CD4-positive, alpha-beta T cell treated with Interleukin-17A for 1 hour (primary cell): ENCODE measurements around the gene PDLIM3.

Experiments used
- DNase-seq: peaks from one replicate; pipeline ENCODE4 v3.0.0-alpha.2; 2020

Gene PDLIM3

DNA sequence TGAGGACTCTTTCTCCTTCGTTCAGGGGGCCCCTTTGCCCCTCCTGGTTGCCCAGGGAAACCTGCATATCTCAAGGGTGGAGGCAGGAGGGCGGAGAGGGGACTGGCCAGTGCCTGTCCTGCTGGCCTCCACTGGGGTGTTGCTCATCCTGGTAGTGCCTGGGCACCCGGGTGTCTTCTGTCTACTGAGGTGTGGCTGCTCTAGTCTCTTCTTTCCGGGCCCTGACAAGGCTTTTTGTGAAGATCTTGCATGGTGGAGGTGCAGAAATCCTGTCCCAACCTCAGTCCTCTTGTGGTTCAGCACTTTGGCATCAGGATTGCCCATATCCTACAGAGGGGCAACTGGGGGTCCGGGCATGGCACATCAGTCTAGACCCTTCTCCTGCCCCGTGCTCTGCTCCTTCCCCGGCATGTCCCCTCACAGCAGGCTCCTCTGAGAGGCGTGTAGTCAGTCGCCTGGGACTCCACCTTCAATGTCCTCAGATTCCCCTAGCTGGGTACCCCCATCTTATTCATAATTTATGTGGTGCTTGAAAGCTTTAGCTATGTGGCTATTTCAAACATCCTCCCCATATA lies 65.6 kb downstream of the PDLIM3 start:
- DNase-seq = peak; percentile 4

DNA sequence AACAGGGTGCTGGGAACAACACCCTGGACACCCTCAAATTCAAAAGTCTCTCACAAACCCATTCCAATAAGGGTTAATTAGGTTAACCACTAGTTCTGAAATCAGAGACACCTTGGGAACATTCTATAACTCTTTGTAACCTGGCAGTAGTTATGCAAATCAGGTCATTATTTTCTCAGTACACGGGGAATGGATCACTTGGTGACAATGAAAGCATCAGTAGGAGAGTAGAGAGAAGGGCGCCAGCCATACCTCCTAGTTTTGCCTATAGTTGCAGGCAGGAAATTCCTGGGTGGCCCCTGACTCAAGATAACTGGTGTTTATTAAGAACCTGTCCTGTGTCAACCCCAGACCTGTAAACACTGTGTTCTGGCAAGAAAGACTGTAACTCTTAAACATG lies 66.3 kb downstream of the PDLIM3 start:
- DNase-seq = peak; percentile 2

DNA sequence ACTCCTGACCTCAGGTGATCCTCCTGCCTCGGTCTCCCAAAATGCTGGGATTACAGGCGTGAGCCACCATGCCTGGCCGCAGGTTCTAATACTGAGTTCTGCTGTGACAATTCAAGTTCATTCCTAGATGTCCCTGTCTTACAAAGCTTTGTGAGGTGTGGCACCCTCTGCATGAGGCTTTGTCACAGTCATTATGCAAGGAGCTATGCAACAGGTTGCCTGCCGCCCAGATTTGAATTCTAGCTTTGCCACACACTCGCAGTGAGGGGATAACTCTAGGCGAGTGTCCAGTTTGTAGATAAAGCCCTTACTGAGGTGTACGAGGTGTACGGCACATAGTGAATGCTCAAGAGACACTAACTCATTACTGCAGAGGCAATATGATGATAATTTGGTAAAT lies 67.3 kb downstream of the PDLIM3 start:
- DNase-seq = no peak

DNA sequence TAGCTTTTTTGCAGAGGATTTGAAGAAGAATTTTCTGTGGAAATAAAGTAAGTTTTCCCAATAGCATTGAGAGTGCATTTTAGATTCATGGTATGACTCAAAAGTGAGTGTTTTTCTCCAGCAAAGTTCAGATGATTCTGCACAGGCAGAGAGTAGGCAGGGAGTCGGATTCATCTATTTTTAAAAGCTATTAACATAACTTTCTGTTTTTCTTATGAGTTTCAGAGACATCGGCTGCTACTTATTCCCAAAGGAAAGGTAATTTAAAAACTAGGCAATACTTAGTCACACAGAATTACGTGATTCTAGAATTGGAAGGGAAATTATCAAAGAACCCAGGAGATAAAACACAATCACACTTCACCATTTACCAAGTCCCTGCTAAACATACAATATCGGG lies 68.2 kb downstream of the PDLIM3 start:
- DNase-seq = no peak

DNA sequence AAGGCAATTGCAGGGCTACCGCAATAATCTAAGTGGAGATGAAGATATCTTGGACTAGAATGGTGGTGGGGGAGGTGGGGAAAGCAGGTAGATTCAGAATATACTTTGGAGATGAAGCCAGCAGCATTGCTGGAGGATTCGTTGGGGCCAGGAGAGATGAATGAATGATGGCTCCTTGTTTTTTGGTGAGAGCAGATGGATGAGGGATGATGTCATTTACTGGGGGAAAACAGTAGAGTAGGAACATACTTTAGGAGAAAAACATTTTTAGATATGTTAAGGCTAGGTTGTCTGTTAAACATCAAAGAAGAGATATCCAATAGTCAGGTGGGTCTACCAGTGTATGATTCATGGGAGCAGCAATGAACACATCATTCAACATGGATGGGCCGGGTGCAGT lies 69.6 kb downstream of the PDLIM3 start:
- no peak for DNase-seq

DNA sequence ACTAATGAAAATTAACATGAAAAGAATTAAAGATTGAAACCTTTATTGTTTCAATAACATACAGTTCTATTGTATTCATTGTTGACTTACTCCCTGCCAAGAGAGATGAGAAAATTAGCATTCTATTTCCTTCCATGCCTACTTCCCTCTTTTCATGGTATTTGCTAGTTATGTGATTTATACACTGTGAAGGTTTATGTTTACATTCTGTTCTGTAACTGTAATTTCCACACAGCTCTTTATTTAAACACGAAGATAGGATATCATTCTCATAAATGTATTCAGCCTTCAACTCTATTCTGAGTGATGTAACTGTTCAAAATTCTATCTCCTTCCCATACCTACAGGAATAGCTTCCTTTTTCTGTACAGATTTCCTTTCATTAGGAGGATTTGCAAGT lies 70.4 kb downstream of the PDLIM3 start:
- no peak for DNase-seq

DNA sequence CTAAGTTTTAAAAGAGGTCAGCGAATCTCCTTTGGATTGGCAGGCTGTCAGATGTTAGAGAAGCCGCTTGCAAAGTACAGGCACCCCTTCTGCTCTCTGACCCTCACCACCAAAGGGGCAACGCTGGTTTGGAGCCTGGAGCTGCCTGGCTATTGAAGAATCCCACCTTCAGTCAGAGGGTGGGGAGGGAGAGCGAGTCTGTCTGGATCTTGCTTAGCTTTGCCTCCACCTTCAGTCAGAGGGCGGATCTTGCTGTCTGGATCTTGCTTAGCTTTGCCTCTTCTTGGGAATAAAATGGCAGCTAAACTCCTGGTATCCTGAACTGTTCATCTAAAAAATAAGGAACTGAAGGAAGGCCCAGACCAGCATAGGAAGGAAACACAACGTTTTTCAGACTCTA lies 71.1 kb downstream of the PDLIM3 start:
- no peak for DNase-seq

DNA sequence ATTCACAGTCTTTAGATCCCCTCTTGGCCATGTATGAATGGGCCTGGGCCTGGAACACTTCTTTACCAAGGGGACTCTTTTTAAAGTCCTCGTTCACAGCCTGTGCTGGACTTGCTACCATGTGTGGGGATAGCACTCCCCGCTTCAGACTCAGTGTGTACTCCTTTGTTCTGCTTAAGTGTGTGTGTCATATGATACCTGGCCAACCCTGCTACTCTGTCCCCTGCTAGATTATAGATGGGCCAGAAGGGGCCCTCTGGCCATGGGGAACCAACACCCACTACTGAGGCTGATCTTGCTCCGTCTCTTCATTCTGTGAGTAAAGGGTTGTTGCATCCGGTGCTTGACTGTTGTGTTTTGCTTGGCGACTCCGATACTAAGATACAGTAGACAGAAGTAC lies 71.8 kb downstream of the PDLIM3 start:
- no peak for DNase-seq

DNA sequence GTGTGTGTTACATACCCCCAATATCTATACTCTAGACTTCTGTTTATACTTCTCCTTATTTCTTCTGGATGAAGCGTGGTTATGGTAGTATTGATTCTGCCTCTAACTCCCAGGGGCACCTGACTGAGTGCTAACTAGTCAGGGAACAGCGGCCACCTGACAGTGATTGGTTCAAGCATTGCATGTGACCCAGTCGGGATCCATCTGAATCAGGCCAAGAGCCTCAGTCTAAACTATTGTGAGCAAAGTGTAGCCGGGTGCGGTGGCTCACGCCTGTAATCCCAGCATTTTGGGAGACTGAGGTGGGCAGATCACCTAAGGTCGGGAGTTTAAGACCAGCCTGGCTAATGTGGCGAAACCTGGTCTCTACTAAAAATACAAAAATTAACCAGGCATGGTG lies 73.7 kb downstream of the PDLIM3 start:
- no peak for DNase-seq

DNA sequence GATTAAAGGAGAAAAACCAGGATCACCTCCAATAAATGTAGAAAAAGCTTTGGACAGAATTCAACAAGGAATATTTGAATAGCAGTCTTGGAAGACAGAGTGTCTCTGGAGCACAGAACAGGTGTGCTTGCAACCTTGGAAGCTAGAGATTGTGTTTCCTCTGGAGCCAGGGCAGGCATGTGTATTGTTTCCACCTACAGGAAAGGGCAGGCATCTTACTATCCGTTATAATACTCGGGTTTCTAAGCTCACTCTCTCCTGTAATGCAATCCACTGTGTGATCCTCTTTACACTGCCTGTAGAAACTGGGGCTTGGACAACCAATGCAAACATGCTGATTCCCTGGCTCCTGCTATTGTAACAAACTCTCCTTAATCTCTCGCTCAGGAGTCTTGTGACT lies 78.2 kb downstream of the PDLIM3 start:
- no peak for DNase-seq

DNA sequence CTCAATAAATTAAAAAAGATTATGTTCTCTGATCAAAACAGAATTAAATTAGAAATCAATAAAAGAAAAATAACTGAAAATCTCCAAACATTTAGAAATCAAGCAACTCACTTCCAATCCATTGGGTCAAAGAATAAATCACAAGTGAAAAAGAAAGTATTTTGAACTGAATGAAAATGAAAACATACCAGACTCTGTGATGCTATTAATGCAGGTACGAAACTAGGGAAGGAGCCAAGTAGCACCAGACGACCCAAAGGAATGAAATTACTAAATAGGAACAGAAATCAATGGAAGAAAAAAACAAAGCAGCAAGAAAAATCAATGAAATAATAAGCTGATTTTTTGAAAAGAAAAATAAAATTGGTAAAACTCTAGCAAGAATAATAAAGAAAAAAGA lies 79.2 kb downstream of the PDLIM3 start:
- DNase-seq = no peak
